ENCODE results near the gene GFI1B. TPM values are rescaled to one million over a fixed set of nuclear protein-coding genes. Genes with fewer than 3 reads are reported as not detected.

The GFI1B gene
- total and polyA plus RNA-seq, 10 of the 15 experiments (the other 5 are each of a cell fraction or from before 2014, with no cell fraction given), result 0.04 to 0.11 (median 0.05) TPM; not detected in 7

DNA sequence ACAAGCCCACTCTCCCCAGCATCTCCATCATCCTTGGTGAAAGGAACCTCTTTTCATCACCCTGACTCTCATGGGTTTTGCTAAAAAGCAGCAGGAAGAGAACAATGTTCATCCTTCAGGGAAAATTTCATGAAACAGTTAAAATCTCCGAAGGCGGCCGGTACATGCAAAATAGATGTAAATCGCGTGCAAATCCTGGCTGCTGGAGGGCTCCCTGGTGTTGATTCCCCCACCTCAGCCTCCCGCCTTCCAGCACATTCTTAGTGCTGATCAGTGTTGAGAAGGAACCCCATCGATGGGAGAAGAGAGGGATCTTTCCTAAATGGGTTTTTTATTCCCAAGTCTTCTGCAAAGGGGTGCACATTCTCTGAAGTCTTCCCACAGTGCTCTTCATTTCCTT lies 8.7 kb upstream of the GFI1B start:
- CTCF ChIA-PET, result no interaction called here
- H3K4me3 ChIP-seq, result no peak overlapping the region

More for the DNA sequence above, 8.7 kb upstream of the GFI1B start:
- ChIA-PET POLR2A (no interaction called here), RAD21 (ENCODE audit: unreplicated experiment) (no interaction called here), SMC1A (ENCODE audit: uncharacterized antibody, unreplicated experiment) (no interaction called here)
- intact Hi-C loops (cut with micrococcal nuclease; ENCODE audit: unreplicated experiment) (loop anchor here (5.0 to 10.0 kb wide), 2 partner anchors 67 to 165 kb away; no protein-coding TSS in a partner anchor), in situ Hi-C loops (cut with MboI) (no loop called here)
- Histone ChIP-seq H3K9ac (ENCODE audit: control insufficient read depth, insufficient read depth, low read length) (no peak overlapping the region), H4K20me1 (ENCODE audit: control insufficient read depth, insufficient read depth) (no peaks in the 10 kb centered on the region), H2AFZ (ENCODE audit: control insufficient read depth, low read depth, low read length) (no peak overlapping the region), H3K27ac (ENCODE audit: control insufficient read depth, insufficient read depth) (no peak overlapping the region), H3K27me3 (replicated peaks in 1 of 2; ENCODE audit: control insufficient read depth in 2 of 2, insufficient read depth in 2 of 2, low read length in 1 of 2) (no peaks in the 10 kb centered on the region), H3K9me3 (replicated peaks; ENCODE audit: control insufficient read depth, insufficient read depth, low read length) (no peaks in the 10 kb centered on the region; the same call in 2 of the 3 replicates), H3K4me2 (ENCODE audit: control insufficient read depth, insufficient read depth) (no peak overlapping the region), H3K36me3 (ENCODE audit: control insufficient read depth in 2 of 2, insufficient read depth in 2 of 2, low read length in 1 of 2) (no peaks in the 10 kb centered on the region), H3K79me2 (ENCODE audit: control insufficient read depth, insufficient read depth, low read length) (no peaks in the 10 kb centered on the region), H3K4me1 (ENCODE audit: control insufficient read depth, insufficient read depth, low read length) (no peaks in the 10 kb centered on the region)
- DNase-seq (ENCODE audit: low read depth, low spot score) (no peak), ATAC-seq (no peak), FAIRE-seq (no peak)
- TF ChIP-seq ZZZ3 (IDR thresholded peaks at IDR 0.05; ENCODE audit: control insufficient read depth, insufficient read length, low read depth) (no peak), ETV6 (conservative IDR thresholded peaks at IDR 0.05 in 1 of 2, IDR thresholded peaks at IDR 0.05 in 1 of 2; ENCODE audit: borderline replicate concordance in 1 of 2, low read depth in 1 of 2) (no peak), PAX5 (IDR thresholded peaks at IDR 0.05; ENCODE audit: borderline replicate concordance, low read depth, low read length) (no peak), FOXK2 (IDR thresholded peaks at IDR 0.05) (no peak), RB1 (IDR thresholded peaks at IDR 0.05; ENCODE audit: borderline replicate concordance) (no peak), TCF12 (IDR thresholded peaks at IDR 0.05; ENCODE audit: low read depth, low read length) (no peak), SIN3A (IDR thresholded peaks at IDR 0.05; ENCODE audit: low read depth, low read length) (no peak), TBL1XR1 (IDR thresholded peaks at IDR 0.05; ENCODE audit: low read depth, low read length) (no peak)
- TF ChIP-seq, protein P1, sequence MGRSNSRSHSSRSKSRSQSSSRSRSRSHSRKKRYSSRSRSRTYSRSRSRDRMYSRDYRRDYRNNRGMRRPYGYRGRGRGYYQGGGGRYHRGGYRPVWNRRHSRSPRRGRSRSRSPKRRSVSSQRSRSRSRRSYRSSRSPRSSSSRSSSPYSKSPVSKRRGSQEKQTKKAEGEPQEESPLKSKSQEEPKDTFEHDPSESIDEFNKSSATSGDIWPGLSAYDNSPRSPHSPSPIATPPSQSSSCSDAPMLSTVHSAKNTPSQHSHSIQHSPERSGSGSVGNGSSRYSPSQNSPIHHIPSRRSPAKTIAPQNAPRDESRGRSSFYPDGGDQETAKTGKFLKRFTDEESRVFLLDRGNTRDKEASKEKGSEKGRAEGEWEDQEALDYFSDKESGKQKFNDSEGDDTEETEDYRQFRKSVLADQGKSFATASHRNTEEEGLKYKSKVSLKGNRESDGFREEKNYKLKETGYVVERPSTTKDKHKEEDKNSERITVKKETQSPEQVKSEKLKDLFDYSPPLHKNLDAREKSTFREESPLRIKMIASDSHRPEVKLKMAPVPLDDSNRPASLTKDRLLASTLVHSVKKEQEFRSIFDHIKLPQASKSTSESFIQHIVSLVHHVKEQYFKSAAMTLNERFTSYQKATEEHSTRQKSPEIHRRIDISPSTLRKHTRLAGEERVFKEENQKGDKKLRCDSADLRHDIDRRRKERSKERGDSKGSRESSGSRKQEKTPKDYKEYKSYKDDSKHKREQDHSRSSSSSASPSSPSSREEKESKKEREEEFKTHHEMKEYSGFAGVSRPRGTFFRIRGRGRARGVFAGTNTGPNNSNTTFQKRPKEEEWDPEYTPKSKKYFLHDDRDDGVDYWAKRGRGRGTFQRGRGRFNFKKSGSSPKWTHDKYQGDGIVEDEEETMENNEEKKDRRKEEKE (IDR thresholded peaks at IDR 0.05), result no peak
- TF ChIP-seq, protein P2, sequence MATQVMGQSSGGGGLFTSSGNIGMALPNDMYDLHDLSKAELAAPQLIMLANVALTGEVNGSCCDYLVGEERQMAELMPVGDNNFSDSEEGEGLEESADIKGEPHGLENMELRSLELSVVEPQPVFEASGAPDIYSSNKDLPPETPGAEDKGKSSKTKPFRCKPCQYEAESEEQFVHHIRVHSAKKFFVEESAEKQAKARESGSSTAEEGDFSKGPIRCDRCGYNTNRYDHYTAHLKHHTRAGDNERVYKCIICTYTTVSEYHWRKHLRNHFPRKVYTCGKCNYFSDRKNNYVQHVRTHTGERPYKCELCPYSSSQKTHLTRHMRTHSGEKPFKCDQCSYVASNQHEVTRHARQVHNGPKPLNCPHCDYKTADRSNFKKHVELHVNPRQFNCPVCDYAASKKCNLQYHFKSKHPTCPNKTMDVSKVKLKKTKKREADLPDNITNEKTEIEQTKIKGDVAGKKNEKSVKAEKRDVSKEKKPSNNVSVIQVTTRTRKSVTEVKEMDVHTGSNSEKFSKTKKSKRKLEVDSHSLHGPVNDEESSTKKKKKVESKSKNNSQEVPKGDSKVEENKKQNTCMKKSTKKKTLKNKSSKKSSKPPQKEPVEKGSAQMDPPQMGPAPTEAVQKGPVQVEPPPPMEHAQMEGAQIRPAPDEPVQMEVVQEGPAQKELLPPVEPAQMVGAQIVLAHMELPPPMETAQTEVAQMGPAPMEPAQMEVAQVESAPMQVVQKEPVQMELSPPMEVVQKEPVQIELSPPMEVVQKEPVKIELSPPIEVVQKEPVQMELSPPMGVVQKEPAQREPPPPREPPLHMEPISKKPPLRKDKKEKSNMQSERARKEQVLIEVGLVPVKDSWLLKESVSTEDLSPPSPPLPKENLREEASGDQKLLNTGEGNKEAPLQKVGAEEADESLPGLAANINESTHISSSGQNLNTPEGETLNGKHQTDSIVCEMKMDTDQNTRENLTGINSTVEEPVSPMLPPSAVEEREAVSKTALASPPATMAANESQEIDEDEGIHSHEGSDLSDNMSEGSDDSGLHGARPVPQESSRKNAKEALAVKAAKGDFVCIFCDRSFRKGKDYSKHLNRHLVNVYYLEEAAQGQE (IDR thresholded peaks at IDR 0.05; ENCODE audit: low read depth, low read length), result no peak
- TF ChIP-seq, protein P3, sequence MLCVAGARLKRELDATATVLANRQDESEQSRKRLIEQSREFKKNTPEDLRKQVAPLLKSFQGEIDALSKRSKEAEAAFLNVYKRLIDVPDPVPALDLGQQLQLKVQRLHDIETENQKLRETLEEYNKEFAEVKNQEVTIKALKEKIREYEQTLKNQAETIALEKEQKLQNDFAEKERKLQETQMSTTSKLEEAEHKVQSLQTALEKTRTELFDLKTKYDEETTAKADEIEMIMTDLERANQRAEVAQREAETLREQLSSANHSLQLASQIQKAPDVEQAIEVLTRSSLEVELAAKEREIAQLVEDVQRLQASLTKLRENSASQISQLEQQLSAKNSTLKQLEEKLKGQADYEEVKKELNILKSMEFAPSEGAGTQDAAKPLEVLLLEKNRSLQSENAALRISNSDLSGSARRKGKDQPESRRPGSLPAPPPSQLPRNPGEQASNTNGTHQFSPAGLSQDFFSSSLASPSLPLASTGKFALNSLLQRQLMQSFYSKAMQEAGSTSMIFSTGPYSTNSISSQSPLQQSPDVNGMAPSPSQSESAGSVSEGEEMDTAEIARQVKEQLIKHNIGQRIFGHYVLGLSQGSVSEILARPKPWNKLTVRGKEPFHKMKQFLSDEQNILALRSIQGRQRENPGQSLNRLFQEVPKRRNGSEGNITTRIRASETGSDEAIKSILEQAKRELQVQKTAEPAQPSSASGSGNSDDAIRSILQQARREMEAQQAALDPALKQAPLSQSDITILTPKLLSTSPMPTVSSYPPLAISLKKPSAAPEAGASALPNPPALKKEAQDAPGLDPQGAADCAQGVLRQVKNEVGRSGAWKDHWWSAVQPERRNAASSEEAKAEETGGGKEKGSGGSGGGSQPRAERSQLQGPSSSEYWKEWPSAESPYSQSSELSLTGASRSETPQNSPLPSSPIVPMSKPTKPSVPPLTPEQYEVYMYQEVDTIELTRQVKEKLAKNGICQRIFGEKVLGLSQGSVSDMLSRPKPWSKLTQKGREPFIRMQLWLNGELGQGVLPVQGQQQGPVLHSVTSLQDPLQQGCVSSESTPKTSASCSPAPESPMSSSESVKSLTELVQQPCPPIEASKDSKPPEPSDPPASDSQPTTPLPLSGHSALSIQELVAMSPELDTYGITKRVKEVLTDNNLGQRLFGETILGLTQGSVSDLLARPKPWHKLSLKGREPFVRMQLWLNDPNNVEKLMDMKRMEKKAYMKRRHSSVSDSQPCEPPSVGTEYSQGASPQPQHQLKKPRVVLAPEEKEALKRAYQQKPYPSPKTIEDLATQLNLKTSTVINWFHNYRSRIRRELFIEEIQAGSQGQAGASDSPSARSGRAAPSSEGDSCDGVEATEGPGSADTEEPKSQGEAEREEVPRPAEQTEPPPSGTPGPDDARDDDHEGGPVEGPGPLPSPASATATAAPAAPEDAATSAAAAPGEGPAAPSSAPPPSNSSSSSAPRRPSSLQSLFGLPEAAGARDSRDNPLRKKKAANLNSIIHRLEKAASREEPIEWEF (IDR thresholded peaks at IDR 0.05; ENCODE audit: insufficient replicate concordance, low read depth, low read length), result no peak
- BruUV-seq (replicated peaks), result no TSS peak
- WGBS (ENCODE audit: insufficient coverage, insufficient replicate concordance, low lambda C conversion rate, missing lambda C conversion rate), result 22% methylated on average over 7 of the region's 7 CpGs

All from GM12878 (cell line).